Measurements from ENCODE around the gene ST14.

- no peak for TF ChIP-seq POLR2AphosphoS5 (IDR thresholded peaks at IDR 0.05; ENCODE audit: borderline replicate concordance, low read depth, low read length)
- no peak for TF ChIP-seq EZH2 (IDR thresholded peaks at IDR 0.05)
- TF ChIP-seq FOXP2 (optimal IDR thresholded peaks at IDR 0.05; ENCODE audit: control extremely low read depth, extremely low read length, insufficient read depth): no peak
Observed at GRCh38 chr11:130216221-130216550, 56.6 kb downstream of the ST14 start.

Measured in SK-N-MC (cell line).